OCI-LY3 (cell line): ENCODE data around the gene AP1S1.

ENCODE experiments used
- H2AFZ ChIP-seq: fragments of 200-600, 300-600 bp; shearing (Covaris generic); 2 replicates; pipeline ENCODE4 v1.6.0; 2014; ENCODE audit warnings: antibody characterized with exemption, low read depth, low read length
- H3K27ac ChIP-seq: fragments of 200-600, 300-600 bp; sonication (generic); 2 replicates; pipeline ENCODE4 v1.5.1; 2014; ENCODE audit warnings: mild to moderate bottlenecking, low read length, moderate library complexity, mixed read lengths
- H3K27me3 ChIP-seq: fragments of 200-600, 300-600 bp; sonication (generic); 2 replicates; pipeline ENCODE4 v1.6.1; 2014; ENCODE audit warnings: low read depth, low read length, mixed read lengths
- H3K36me3 ChIP-seq: fragments of 200-600, 300-600 bp; sonication (generic); replicated peaks from 2 replicates; pipeline ENCODE3; 2014; ENCODE audit warnings: low read depth, low read length, mixed read lengths
- H3K4me1 ChIP-seq: fragments of 300-600, 200-600 bp; sonication (generic); 2 replicates; pipeline ENCODE4 v1.6.1; 2014; ENCODE audit warnings: low read length, mixed read lengths
- H3K4me2 ChIP-seq: fragments of 200-600, 300-600 bp; sonication (generic); 2 replicates; pipeline ENCODE4 v1.6.1; 2014; ENCODE audit warnings: low read length, mixed read lengths
- H3K4me3 ChIP-seq: fragments of 300-600, 200-600 bp; sonication (generic); 2 replicates; pipeline ENCODE4 v1.5.1; 2014; ENCODE audit warnings: antibody characterized with exemption, mild to moderate bottlenecking, low read length, moderate library complexity
- H3K79me2 ChIP-seq: fragments of 300-600, 200-600 bp; shearing (Covaris generic); 2 replicates; pipeline ENCODE4 v1.6.1; 2014; ENCODE audit warnings: mild to moderate bottlenecking, low read length, mixed read lengths
- H3K9ac ChIP-seq: fragments of 300-600, 200-600 bp; shearing (Covaris generic); 2 replicates; pipeline ENCODE4 v1.6.0; 2014; ENCODE audit warnings: mild to moderate bottlenecking, low read length, moderate library complexity
- H3K9me3 ChIP-seq: fragments of 200-600, 300-600 bp; shearing (Covaris generic); 2 replicates; pipeline ENCODE4 v1.6.1; 2014; ENCODE audit warnings: low read length, mixed read lengths; ENCODE audit not compliant: insufficient read depth
- H4K20me1 ChIP-seq: fragments of 200-600, 300-600 bp; sonication (generic); 2 replicates; pipeline ENCODE4 v1.6.1; 2016; ENCODE audit warnings: low read length, mixed read lengths; ENCODE audit not compliant: insufficient read depth
- EZH2phosphoT487 ChIP-seq: fragments of 200-600 bp; shearing (Covaris generic); IDR thresholded peaks from 2 replicates; pipeline ENCODE4 v1.6.1; 2018; ENCODE audit warnings: antibody characterized with exemption, mixed run types, low read depth
- TF ChIP-seq, protein P1 (sequence below): fragments of 200-600, 300-600 bp; sonication (generic); IDR thresholded peaks from 2 replicates; pipeline ENCODE4 v1.5.1; 2014; ENCODE audit warnings: antibody characterized with exemption, low read length, low read depth

Gene AP1S1

DNA sequence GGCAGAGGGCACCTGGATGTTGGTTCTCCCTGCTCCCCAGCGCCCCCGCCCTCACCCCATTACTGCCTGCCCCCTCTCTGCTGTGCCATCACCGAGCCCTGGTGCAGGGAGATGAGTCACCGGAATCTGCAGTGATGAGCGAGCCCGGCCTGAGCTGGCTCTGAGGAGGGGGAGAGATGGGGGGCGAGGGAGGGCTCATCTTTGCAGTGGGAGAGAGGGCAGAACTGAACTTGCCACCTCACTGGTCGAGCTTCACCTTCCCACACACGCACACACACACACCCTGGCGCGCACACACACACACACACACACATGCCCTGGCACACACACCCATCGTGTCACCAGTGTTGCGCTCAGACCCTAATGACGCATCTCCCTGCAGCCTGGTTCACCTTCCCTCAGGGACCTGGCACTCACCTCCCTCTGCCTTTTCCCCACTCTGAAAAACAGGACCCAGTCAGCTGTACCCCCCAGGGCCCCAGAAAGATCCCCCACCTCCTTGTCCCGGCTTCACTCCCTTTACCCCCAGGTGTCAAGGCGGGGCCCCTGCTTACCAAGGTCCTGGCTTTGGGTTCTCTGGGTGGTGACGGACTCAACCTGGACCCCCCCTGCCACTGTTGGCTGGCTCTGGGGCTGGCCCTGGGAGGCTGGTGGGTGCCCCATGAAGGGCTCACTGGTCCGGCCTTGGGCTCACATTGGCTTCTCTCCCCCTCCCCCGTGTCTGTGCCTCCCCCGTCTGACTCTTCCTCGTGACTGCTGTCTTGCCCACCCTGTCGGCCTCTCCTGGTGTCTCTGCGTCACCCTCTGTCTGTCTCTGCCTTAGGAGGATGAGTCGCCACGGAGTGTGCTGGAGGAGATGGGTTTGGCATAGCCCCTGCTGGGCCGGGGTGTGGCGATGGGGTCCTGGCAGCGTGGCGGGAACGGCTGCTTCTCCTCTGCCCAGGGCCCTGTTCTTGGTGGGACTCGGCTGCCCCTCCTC is 5.7 kb downstream of the AP1S1 start:
- H3K4me1 ChIP-seq = peaks cover 28% of the 10 kb centered on the region
- no peaks in the 10 kb centered on the region for H4K20me1 ChIP-seq
- no peaks in the 10 kb centered on the region for H3K27me3 ChIP-seq
- H3K79me2 ChIP-seq = peaks cover 14% of the 10 kb centered on the region
- no peak overlapping the region for H3K4me3 ChIP-seq
- no peak overlapping the region for H3K27ac ChIP-seq
- H3K9ac ChIP-seq = no peak overlapping the region
- peaks cover 34% of the 10 kb centered on the region for H3K36me3 ChIP-seq
- H3K9me3 ChIP-seq = no peaks in the 10 kb centered on the region
- no peak overlapping the region for H3K4me2 ChIP-seq
- TF ChIP-seq EZH2phosphoT487 = no peak
- TF ChIP-seq, protein P1, sequence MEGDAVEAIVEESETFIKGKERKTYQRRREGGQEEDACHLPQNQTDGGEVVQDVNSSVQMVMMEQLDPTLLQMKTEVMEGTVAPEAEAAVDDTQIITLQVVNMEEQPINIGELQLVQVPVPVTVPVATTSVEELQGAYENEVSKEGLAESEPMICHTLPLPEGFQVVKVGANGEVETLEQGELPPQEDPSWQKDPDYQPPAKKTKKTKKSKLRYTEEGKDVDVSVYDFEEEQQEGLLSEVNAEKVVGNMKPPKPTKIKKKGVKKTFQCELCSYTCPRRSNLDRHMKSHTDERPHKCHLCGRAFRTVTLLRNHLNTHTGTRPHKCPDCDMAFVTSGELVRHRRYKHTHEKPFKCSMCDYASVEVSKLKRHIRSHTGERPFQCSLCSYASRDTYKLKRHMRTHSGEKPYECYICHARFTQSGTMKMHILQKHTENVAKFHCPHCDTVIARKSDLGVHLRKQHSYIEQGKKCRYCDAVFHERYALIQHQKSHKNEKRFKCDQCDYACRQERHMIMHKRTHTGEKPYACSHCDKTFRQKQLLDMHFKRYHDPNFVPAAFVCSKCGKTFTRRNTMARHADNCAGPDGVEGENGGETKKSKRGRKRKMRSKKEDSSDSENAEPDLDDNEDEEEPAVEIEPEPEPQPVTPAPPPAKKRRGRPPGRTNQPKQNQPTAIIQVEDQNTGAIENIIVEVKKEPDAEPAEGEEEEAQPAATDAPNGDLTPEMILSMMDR = no peak
- no peak overlapping the region for H2AFZ ChIP-seq

DNA sequence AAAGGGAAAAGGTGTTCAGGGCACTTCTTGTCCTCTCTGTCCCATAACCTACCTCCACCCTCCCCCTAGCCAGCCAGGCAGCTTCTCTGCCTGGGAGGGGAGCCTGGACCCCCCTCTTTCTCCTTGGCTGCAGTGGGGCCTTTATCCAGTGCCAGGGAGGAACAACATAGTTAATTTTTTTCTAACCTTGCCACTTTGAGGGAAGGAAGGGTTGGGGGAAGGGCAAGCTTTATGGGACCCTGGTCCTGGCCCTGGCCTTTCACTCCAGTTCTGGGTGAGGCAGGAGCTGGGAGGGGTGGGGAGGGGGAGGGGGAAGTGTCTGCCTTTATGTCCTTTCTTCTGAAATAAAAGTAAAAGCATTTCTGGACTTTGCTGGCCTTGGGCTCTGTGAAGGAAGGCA is 6.6 kb downstream of the AP1S1 start:
- no peak overlapping the region for H3K4me2 ChIP-seq
- H3K27ac ChIP-seq = no peak overlapping the region
- no peaks in the 10 kb centered on the region for H3K9me3 ChIP-seq
- H3K4me1 ChIP-seq = peaks cover 22% of the 10 kb centered on the region
- no peak overlapping the region for H3K4me3 ChIP-seq
- peaks cover 4% of the 10 kb centered on the region; the same call in 1 of the 2 replicates for H3K79me2 ChIP-seq
- no peak overlapping the region for H2AFZ ChIP-seq
- no peak overlapping the region for H3K9ac ChIP-seq
- H4K20me1 ChIP-seq = no peaks in the 10 kb centered on the region
- TF ChIP-seq, protein P1 = no peak
- TF ChIP-seq EZH2phosphoT487 = no peak
- H3K36me3 ChIP-seq = peaks cover 34% of the 10 kb centered on the region
- no peaks in the 10 kb centered on the region for H3K27me3 ChIP-seq

DNA sequence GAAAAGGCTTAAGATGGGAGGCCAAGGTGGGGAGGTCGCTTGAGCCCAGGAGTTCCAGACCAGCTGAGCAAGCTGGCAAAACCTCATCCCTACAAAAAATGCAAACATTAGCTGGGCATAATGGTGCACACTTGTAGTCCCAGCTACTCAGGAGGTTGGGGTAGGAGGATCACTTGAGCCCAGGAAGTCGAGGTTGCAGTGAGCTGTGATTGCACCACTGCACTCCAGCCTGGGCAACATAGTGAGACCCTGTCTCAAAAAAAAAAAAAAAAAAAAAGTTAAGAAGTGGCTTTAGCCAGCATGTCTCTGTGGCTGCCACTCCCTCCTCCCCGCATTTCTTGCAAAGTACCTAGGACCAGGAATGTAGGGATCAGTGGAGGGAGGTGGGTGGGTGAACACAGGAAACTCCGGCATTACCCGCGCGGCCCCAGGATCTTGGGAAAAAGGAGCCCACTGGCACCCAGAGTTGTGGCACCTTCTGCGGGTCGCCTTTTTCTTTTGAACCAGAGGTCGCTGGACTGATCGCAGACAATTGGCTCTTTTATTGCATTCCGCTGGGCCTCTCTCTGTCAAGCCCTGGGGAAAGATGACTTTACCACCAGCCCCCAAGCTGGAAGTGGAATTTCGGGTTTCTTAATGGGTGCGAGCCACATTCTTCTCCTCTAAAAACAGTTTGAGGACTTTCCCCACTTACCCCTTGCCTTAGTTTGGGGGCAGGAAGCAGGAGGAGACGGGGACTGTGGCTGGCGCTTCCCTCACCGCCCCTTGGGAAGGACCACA is 7.6 kb downstream of the AP1S1 start:
- Histone ChIP-seq H3K79me2 (no peaks in the 10 kb centered on the region), H3K27ac (no peak overlapping the region), H3K9me3 (no peaks in the 10 kb centered on the region), H4K20me1 (no peaks in the 10 kb centered on the region), H2AFZ (no peak overlapping the region), H3K27me3 (peaks cover under 1% of the 10 kb centered on the region), H3K36me3 (peaks cover 28% of the 10 kb centered on the region), H3K4me3 (peak overlapping the region; percentile 66; the same call in 1 of the 2 replicates), H3K4me1 (peaks cover 13% of the 10 kb centered on the region), H3K9ac (no peak overlapping the region), H3K4me2 (peak overlapping the region; percentile 58)
- TF ChIP-seq EZH2phosphoT487 = no peak
- TF ChIP-seq, protein P1 = no peak
